ENCODE data around the gene APBB1IP. TPM values are rescaled to one million over a fixed set of nuclear protein-coding genes. Genes with fewer than 3 reads are reported as not detected.

Gene APBB1IP
- polyA plus RNA-seq, 3 donors = 24.6 to 78.7 (median 45.4) TPM

GRCh38 chr10:26507441-26507840 lies 69.3 kb downstream of the APBB1IP start:
- Mint-ChIP-seq H3K27me3 (ENCODE audit: low read depth in 3 of 3) (no peaks in the 10 kb centered on the region), H3K27ac (peak overlapping the region in 5 of 7 donors; percentile 46 to 87 (median 68)), H3K36me3 (peaks cover 72 to 89% of the 10 kb centered on the region in 2 donors), H3K4me1 (peaks cover 36% of the 10 kb centered on the region), H3K9me3 (peaks cover 0 to 4% (median 0%) of the 10 kb centered on the region in 7 donors), H3K4me3 (no peak overlapping the region)
- no peak overlapping the region for H3K9ac ChIP-seq (ENCODE audit: insufficient read depth, low read length, poor library complexity, severe bottlenecking)
- intact Hi-C loops (cut with micrococcal nuclease) = loop anchor here in 1 of 2 donors (10.0 kb wide), 1 partner anchor 47 kb away; no protein-coding TSS in a partner anchor
- no peak overlapping the region for H2AFZ ChIP-seq (ENCODE audit: insufficient read depth, low read depth, low read length, poor library complexity, severe bottlenecking)
- H3K9me3 ChIP-seq (replicated peaks in 1 of 2; ENCODE audit: control insufficient read depth in 1 of 2, insufficient read depth in 1 of 2, low read length in 2 of 2) = no peaks in the 10 kb centered on the region
- no peak overlapping the region for H3K27ac ChIP-seq (ENCODE audit: low read depth in 1 of 2, low read length in 2 of 2)
- H3K36me3 ChIP-seq (replicated peaks in 1 of 2; ENCODE audit: control insufficient read depth in 1 of 2, insufficient read depth in 2 of 2, low read length in 2 of 2) = peaks cover 57 to 91% of the 10 kb centered on the region in 2 donors
- no peak overlapping the region for H3K4me3 ChIP-seq (replicated peaks in 1 of 3; ENCODE audit: low read depth in 2 of 3, low read length in 3 of 3)
- DNase-seq = no peak
- no peaks in the 10 kb centered on the region for H3K27me3 ChIP-seq (ENCODE audit: control insufficient read depth in 2 of 2, insufficient read depth in 2 of 2, low read length in 2 of 2)
- H3K4me1 ChIP-seq (ENCODE audit: control insufficient read depth in 1 of 2, insufficient read depth in 2 of 2, low read length in 2 of 2) = peaks cover 6 to 15% of the 10 kb centered on the region in 2 donors
- no peak overlapping the region for H3K4me2 ChIP-seq (replicated peaks; ENCODE audit: extremely low read depth, low read length, poor library complexity, severe bottlenecking)
- peaks cover 65% of the 10 kb centered on the region for H4K20me1 ChIP-seq (ENCODE audit: insufficient read depth, low read length)
- H3K79me2 ChIP-seq (ENCODE audit: insufficient read depth, low read length) = peaks cover 26% of the 10 kb centered on the region
- TF ChIP-seq, protein P1, sequence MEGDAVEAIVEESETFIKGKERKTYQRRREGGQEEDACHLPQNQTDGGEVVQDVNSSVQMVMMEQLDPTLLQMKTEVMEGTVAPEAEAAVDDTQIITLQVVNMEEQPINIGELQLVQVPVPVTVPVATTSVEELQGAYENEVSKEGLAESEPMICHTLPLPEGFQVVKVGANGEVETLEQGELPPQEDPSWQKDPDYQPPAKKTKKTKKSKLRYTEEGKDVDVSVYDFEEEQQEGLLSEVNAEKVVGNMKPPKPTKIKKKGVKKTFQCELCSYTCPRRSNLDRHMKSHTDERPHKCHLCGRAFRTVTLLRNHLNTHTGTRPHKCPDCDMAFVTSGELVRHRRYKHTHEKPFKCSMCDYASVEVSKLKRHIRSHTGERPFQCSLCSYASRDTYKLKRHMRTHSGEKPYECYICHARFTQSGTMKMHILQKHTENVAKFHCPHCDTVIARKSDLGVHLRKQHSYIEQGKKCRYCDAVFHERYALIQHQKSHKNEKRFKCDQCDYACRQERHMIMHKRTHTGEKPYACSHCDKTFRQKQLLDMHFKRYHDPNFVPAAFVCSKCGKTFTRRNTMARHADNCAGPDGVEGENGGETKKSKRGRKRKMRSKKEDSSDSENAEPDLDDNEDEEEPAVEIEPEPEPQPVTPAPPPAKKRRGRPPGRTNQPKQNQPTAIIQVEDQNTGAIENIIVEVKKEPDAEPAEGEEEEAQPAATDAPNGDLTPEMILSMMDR (IDR thresholded peaks at IDR 0.05) = no peak

DNA sequence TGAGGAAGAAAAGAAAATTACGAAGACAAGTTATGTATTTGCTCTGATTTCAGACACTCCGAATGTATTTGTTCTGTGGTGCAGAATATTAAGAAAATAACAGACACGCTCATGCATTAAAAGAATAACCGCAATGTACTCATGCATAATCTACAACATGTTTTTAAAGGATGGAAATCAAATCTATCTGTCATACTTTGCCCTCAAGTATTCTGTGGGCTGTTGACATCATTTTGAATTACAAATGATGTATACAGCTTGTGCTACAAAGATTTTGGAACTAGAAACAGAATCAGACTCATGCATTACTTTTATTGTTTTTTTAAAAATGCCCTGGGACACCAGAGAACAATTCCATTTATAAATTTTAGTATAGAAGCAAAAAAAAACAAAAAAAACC lies 69.9 kb downstream of the APBB1IP start:
- Histone ChIP-seq H3K4me2 (replicated peaks; ENCODE audit: extremely low read depth, low read length, poor library complexity, severe bottlenecking) (no peak overlapping the region), H2AFZ (ENCODE audit: insufficient read depth, low read depth, low read length, poor library complexity, severe bottlenecking) (no peak overlapping the region), H3K79me2 (ENCODE audit: insufficient read depth, low read length) (peaks cover 29% of the 10 kb centered on the region), H4K20me1 (ENCODE audit: insufficient read depth, low read length) (peaks cover 71% of the 10 kb centered on the region), H3K9me3 (replicated peaks in 1 of 2; ENCODE audit: control insufficient read depth in 1 of 2, insufficient read depth in 1 of 2, low read length in 2 of 2) (no peaks in the 10 kb centered on the region), H3K9ac (ENCODE audit: insufficient read depth, low read length, poor library complexity, severe bottlenecking) (no peak overlapping the region), H3K36me3 (replicated peaks in 1 of 2; ENCODE audit: control insufficient read depth in 1 of 2, insufficient read depth in 2 of 2, low read length in 2 of 2) (peaks cover 63 to 95% of the 10 kb centered on the region in 2 donors), H3K27ac (ENCODE audit: low read depth in 1 of 2, low read length in 2 of 2) (no peak overlapping the region), H3K4me3 (replicated peaks in 1 of 3; ENCODE audit: low read depth in 2 of 3, low read length in 3 of 3) (no peak overlapping the region), H3K27me3 (ENCODE audit: control insufficient read depth in 2 of 2, insufficient read depth in 2 of 2, low read length in 2 of 2) (no peaks in the 10 kb centered on the region), H3K4me1 (ENCODE audit: control insufficient read depth in 1 of 2, insufficient read depth in 2 of 2, low read length in 2 of 2) (peaks cover 2 to 9% of the 10 kb centered on the region in 2 donors)
- DNase-seq = no peak
- Mint-ChIP-seq H3K27me3 (ENCODE audit: low read depth in 3 of 3) (no peaks in the 10 kb centered on the region), H3K4me3 (no peak overlapping the region), H3K27ac (peak overlapping the region in 2 of 7 donors; percentile 46 to 60), H3K4me1 (peaks cover 30% of the 10 kb centered on the region), H3K36me3 (peaks cover 76 to 93% of the 10 kb centered on the region in 2 donors), H3K9me3 (peaks cover 0 to 6% (median 0%) of the 10 kb centered on the region in 7 donors)
- WGBS (ENCODE audit: insufficient coverage) = no CpG with 5 or more reads among the region's 4 CpGs
- intact Hi-C loops (cut with micrococcal nuclease) = loop anchor here in 1 of 2 donors (10.0 kb wide), 1 partner anchor 47 kb away; no protein-coding TSS in a partner anchor
- TF ChIP-seq, protein P1 (IDR thresholded peaks at IDR 0.05) = no peak

Data from CD14-positive monocyte (primary cell).